Activated T-helper 1 cell treated with anti-CD3 and anti-CD28 coated beads, Interleukin-2, amount 50 U/mL, for 16 hours (primary cell): ENCODE measurements around the gene CAPZB.
"Not testable (repeated sequence)": the region's sequence is repeated elsewhere in the genome, so short reads cannot be mapped to it uniquely, and the experiment has no call there.

Experiments used
- DNase-seq, 2 donors: peaks; one replicate each; pipeline ENCODE4 v3.0.0-alpha.2; 2020; ENCODE audit warnings: low read depth in 1 of 2, low spot score in 1 of 2

The CAPZB gene

GRCh38 chr1:19485362-19486187 is at the start of gene CAPZB:
CAPZB (minus strand) TSS chr1:19485539; CDS start chr1:19485438, 101 bp downstream.
- peak; percentile 90 to 93 for DNase-seq

- DNase-seq: no peak
These were observed 48.9 kb upstream of the CAPZB start for GRCh38 chr1:19534281-19534680.

- DNase-seq: no peak
These were observed 48.3 kb upstream of the CAPZB start for GRCh38 chr1:19533626-19534025.

GRCh38 chr1:19532519-19532918 is 47.2 kb upstream of the CAPZB start:
- DNase-seq: no peak

- no peak for DNase-seq
These were observed 44.3 kb upstream of the CAPZB start for GRCh38 chr1:19529664-19530063.

- DNase-seq: no peak
These were observed 43.1 kb upstream of the CAPZB start for GRCh38 chr1:19528438-19528837.

GRCh38 chr1:19525607-19526545 is 40.5 kb upstream of the CAPZB start:
- DNase-seq: no peak

GRCh38 chr1:19524791-19525190 is 39.5 kb upstream of the CAPZB start:
- no peak for DNase-seq

GRCh38 chr1:19522570-19522969 is 37.2 kb upstream of the CAPZB start:
- DNase-seq: not testable (repeated sequence)

- no peak for DNase-seq
These were observed 36.1 kb upstream of the CAPZB start for GRCh38 chr1:19521411-19521810.

GRCh38 chr1:19517017-19517416 is 31.7 kb upstream of the CAPZB start:
- DNase-seq: no peak

GRCh38 chr1:19515201-19515600 is 29.9 kb upstream of the CAPZB start:
- no peak for DNase-seq

- no peak for DNase-seq
These were observed 29.1 kb upstream of the CAPZB start for GRCh38 chr1:19514391-19514831.

GRCh38 chr1:19512545-19512944 is 27.2 kb upstream of the CAPZB start:
- no peak for DNase-seq

GRCh38 chr1:19511116-19511515 is 25.8 kb upstream of the CAPZB start:
- no peak for DNase-seq

GRCh38 chr1:19509647-19510046 is 24.3 kb upstream of the CAPZB start:
- DNase-seq: not testable (repeated sequence)

- DNase-seq: no peak
These were observed 22.2 kb upstream of the CAPZB start for GRCh38 chr1:19507516-19507915.

- no peak for DNase-seq
These were observed 20.5 kb upstream of the CAPZB start for GRCh38 chr1:19505693-19506457.

GRCh38 chr1:19504796-19505692 is 19.7 kb upstream of the CAPZB start:
- DNase-seq: no peak

GRCh38 chr1:19502284-19502683 is 16.9 kb upstream of the CAPZB start:
- DNase-seq: not testable (repeated sequence)
